ENCODE results near the gene ISM2.

ISM2 gene

DNA sequence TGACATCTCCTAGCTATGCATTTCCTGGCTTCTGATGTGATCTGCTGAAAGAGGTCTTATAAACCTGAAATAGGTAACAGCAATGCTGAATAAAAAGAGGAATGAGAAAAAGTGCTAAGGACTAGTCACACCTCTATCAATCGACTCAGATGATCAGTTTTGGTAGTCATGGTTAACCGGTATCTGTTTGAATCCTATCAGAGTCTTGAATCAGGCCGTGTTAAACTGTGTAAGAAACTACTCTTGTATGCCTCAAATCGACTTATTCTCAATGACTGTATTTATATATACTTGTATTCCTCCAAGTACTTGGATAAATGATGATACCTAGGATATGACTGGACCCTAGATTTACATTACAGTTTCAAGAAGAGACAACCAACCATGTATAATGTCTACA is 10.8 kb upstream of the ISM2 start:
- DNase-seq (ENCODE audit: low read depth) = no peak

DNA sequence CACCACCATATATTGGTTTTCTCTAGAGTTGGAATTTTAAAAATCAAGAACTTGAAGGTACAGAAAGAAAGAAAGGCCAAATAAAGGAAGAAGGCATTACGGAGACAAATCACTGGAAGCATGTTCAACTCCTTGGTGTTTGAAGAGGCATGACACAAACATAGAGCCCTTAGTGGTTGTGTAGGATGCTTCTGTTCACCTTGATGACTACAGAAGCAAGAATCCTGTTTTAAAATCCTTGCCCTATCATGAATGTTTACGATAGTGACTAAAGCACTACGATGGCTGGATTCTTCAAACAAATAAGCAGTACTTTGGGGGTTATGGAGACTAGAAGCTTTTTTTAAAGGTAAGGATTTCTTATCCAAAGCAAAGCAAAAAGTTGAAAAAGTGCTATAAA is 10.3 kb upstream of the ISM2 start:
- H3K4me3 ChIP-seq (ENCODE audit: low read depth, low read length) = no peak overlapping the region
- no peak for DNase-seq (ENCODE audit: low read depth)

More for the DNA sequence above, 10.8 kb upstream of the ISM2 start:
- H3K4me3 ChIP-seq (ENCODE audit: low read depth, low read length) = no peak overlapping the region

DNA sequence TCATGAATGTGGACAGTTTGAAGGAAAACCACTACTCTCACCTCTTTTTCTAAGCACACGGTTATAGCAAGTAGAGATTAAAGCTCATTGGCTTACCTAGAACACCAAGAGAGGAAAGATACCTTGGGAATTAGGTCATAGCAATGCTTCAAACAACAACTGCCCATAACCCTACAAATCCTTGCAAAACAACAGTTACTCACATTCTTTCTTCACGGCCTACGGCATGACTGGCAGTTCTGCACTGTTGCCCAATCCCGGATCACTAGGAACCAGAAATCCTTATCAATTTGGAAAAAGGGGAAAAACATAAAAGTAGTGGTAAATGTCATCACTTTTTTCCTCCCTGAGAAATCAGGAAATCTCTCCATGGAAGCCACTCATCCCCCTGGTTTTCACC is 9.6 kb upstream of the ISM2 start:
- H3K4me3 ChIP-seq (ENCODE audit: low read depth, low read length) = no peak overlapping the region
- DNase-seq (ENCODE audit: low read depth) = peak; percentile 47

DNA sequence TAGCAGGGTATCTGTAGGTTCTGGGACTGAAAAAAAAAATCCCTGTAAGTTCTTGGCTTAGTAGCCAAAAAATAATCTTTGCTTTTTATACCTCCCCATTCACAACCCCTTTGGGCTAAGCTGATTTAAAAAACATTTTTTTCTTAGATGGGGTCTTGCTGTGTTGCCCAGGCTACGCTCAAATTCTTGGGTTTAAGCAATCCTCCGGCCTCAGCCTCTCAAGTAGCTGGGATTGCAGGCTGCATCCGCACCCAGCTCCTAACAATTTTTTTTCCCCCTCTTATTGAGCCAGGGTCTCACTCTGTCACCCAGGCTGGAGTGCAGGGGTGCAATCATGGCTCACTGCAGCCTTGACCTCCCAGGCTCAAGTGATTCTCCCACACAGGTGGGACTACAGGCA is 9.1 kb upstream of the ISM2 start:
- DNase-seq (ENCODE audit: low read depth) = no peak
- no peak overlapping the region for H3K4me3 ChIP-seq (ENCODE audit: low read depth, low read length)

DNA sequence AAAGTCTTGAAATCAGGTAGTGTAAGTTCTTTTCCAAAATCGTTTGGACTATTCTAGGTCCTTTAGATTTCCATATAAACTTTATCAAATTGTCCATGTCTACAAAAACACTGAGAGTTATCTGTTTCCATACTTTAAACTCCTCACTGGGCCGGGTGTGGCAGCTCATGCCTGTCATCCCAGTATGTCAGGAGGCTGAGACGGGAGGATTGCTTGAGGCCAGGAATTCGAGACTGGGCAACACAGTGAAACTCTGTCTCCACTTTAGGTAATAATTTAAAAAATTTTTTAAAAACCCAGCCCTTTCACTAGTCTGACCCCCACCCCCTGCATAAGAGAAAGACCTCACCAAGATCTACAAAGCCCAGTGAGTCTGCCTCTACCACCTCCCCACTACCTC is 6.4 kb upstream of the ISM2 start:
- H3K4me3 ChIP-seq (ENCODE audit: low read depth, low read length) = no peak overlapping the region
- DNase-seq (ENCODE audit: low read depth) = no peak

DNA sequence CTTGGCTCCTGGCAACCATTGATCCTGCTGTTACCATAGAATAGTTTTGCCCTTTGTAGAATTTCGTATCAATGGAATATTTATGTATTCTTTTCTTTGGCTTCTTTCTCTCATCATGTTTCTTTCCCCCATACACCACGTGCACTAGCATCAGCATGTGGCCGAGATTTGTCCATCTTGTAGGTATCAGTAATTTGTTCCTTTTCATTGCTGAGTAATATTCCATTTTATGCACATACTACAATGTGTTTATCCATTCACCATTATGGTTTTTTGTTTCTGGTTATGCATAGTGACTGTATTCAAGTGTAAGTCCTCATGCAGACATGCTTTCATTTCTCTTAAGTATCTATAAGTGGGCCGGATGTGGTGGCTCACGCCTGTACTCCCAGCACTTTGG is 4.5 kb upstream of the ISM2 start:
- no peak for DNase-seq (ENCODE audit: low read depth)
- no peak overlapping the region for H3K4me3 ChIP-seq (ENCODE audit: low read depth, low read length)

DNA sequence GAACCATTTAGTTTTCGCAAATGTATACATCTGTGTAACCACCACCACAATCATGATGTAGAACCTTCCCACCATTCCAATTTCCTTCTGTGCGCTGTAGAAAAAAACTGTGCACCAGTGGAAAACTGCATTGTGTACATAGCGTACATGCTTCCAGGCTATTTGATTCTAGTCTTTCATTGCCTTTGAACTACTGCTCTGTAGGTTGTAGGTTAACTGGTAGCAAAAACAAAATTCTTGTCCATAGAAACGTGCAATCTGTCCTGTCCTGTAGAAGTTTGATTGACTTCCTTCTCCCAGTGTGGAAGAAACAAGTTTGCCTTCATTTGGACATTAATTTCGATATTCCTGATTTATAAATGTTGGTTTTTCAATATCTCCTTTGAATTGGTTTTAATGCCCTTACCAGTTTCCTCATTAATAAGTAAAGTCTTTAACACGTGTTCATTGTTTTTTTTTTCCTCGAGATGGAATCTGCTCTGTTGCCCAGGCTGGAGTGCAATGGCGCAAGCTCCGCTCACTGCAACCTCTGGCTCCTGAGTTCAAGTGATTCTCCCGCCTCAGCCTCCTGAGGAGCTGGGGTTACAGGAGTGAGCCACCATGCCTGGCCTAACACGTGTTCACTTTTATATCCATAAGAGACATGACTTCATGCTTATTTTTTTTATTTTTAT is 3.6 kb upstream of the ISM2 start:
- H3K4me3 ChIP-seq (ENCODE audit: low read depth, low read length) = no peak overlapping the region
- DNase-seq (ENCODE audit: low read depth) = no peak

DNA sequence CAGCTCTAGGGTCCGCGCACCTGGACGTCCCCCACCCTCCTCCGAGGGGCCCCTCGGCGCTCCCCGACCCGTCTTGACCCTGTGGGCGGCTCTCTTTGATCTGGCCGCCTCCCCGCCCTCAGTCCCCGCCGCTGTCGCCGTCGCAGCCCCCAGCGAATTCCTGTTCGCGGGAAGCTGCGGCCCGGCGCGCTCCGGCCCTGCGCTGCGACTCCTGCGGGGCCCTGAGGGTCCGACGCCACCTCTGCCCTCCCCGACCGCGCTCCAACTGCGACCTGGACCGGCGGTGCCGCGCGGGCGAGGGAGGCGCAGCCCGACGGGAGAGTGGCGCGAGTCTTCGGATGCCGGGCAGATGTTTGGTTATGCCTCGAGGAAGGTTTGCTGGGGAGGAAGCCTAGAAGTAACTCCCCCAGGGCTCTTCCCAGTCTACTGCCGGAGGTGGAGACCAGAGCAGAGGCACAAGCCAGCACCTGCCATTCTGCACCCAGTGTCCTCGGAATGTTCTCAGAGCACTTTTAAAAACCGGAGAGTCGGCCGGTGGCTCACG is 440 bp upstream of the ISM2 start:
- DNase-seq (ENCODE audit: low read depth) = no peak
- H3K4me3 ChIP-seq (ENCODE audit: low read depth, low read length) = peak overlapping the region; percentile 54

DNA sequence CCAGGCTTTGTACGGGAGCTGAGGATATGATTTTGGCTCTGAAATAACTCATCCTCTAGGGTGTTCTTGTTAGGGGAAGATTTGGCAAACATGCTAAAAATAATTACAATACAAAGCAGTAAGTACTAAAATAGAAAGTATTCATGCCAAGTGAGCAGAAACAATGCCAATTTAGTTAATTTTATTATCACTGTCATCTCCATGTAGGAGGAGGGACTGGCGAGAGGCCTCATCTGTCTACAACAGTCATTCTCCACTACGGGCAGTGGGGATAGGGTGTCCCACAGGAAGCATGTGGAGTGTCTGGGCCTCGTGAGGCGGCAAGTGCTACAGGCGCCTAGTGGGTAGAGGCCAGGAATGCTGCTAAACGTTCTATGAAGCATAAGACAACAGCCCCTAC is 3.3 kb downstream of the ISM2 start:
- no peak overlapping the region for H3K4me3 ChIP-seq (ENCODE audit: low read depth, low read length)
- no peak for DNase-seq (ENCODE audit: low read depth)

DNA sequence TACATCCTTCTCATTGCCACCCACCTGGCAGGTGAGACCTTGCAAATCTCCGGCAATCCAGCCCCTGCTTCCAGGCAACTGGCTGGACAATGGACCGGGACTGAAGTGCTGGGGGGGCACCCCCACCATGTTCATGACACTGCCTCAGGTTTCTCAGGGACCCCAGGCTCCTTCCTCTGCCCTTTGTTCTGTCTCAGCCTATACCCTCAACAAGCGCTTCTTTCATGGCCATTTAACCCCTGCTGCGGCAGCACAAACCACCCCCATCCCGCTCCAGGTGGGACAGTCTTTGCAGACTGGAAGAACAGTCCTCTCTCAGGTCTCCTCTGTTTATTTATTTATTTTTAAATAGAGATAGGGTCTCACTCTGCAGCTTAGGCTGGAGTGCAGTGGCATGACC is 7.6 kb downstream of the ISM2 start:
- DNase-seq (ENCODE audit: low read depth) = no peak
- no peak overlapping the region for H3K4me3 ChIP-seq (ENCODE audit: low read depth, low read length)

DNA sequence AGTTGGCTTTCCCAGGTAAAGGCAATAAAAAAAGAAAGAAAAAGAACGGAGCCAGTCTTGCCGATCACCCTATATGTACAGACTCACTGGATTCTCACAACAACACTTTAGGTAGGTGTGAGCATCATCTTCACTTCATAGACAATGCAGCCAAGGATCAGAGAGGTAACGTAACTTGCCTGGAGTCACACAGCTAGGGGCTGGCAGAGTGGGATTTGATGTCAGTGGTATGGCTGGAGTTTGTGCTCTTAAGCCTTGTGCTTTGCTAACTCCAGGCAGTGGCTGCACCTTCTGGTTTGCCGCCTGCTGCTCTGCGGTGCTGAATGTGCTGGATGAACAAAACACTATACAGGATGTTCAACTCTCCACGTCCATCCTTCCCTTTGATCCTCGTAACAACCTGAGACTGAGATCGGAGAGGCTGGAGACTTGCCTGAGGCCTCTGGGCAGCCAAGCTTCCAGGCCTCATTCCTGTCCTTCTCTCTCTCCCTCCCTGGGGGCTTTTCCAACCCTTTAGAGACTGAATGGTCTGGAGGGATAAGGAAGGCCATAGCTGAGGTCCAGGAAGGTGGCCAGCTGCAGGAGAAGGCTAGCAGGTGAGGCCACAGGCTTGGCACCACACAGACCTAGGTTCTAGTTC is 8.1 kb downstream of the ISM2 start:
- DNase-seq (ENCODE audit: low read depth) = no peak
- H3K4me3 ChIP-seq (ENCODE audit: low read depth, low read length) = no peak overlapping the region

DNA sequence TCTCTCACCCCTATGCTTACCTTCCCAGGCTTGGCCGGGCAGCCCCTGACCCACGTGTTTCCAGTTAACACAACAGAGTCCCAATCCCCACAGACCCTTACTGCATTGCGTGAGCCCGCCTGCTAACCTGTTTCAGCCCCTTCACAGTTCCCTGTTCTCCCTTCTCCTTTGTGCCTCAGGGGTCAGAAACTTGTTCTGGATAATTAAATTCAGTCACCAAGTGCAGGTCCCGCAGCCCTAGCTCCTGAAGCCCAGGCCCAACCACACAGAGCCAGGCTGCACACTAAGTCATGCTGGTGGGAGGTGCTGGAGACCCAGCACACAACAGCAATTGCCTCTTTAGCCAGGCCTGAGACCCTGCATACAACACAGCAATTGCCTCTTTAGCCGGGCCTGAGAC is 9.6 kb downstream of the ISM2 start:
- H3K4me3 ChIP-seq (ENCODE audit: low read depth, low read length) = no peak overlapping the region
- DNase-seq (ENCODE audit: low read depth) = no peak

DNA sequence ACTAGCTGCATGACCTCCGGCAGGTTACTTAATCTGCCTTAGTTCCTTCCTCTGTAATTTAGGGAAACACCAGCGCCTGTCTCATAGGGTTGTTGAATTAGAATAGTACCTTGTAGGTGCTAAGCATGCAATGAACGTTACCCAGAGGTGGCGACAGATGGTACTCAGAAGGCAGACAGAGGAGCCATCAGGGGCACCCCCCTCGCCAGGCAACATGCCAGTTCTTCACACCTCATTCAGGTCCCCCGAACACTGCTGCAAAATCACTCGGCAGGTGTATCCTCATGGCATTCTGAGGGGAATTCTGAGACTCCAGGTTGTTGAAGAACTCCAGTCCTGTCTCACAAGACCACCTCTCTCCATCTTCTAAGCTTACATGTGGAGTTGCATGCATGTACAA is 10.1 kb downstream of the ISM2 start:
- H3K4me3 ChIP-seq (ENCODE audit: low read depth, low read length) = no peak overlapping the region
- no peak for DNase-seq (ENCODE audit: low read depth)

DNA sequence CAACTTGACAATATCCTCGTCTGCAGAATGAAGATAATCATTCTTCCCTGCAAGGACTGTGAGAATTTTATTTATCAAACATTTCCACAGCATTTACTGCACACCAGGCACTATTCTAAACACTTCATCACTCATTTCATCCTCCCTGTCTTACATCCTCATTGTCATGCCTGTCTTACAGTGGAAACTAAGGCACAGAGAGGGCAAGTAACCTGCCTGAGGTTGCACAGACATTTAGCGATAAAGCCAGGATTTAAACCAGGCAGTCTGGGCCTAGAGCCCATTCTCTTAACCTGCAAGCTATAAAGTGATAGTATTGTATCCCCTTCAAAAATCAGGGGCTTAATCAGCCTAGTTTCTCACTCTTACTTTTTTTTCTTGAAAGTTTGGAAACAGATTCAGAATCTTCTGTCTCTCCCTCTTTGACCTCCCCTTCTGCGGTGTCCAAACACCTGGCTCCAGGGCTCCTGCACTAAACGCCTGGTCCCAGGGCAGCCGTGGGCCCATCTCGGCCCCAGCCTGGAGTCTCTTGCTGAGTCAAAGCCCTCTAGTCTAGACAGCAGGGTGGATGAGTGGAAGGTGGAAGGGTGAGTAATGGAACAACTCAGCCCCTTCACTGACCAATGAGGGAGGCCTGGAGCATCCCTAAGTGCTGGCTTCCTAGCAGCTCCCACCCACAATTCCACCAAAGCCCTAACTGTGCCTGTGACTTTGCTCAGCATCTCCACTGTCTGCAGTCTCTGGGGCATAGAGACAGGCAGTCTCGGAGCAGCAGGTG is 12.5 kb downstream of the ISM2 start:
- peak; percentile 23 for DNase-seq (ENCODE audit: low read depth)
- H3K4me3 ChIP-seq (ENCODE audit: low read depth, low read length) = no peak overlapping the region

DNA sequence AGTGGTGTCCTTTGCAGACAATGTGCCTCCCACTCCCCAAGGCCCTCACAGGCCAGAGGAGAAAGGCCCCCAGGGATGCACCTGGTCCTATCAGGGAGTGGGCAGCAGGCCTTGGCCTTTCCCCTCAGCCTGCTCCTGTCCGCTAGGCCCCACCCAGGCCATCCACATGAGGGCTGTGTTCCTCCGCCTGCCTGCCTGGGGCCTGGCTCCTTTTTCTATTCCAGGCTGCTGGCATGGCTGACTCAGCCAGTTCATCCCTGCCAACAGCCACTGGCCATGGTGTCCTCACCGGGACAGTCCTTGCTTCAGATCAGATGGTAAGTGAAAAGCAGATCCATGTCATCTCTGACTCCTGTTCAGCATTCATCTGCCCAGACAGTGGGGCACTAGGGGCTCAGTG is 13.4 kb downstream of the ISM2 start:
- no peak overlapping the region for H3K4me3 ChIP-seq (ENCODE audit: low read depth, low read length)
- no peak for DNase-seq (ENCODE audit: low read depth)

DNA sequence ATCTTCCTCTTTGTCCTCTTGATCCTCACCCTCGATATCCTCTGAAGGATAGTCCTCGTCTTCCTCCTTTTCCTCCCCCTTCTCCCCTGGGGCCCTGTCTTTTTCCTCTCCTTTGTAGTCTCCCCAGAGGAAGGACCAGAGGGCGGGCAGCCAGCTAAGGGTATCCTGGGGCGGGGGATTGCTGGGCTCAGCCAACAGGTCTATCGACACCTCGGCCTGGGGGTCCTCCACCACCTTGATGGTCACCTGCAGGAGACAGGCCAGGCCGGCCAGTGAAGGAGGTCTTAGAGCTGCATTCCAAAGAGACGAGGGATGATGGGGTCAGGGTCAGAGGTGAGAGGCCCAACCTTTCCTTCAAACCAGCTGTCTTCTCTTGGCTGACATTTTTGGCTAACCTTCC is 16.2 kb downstream of the ISM2 start:
- DNase-seq (ENCODE audit: low read depth) = no peak
- H3K4me3 ChIP-seq (ENCODE audit: low read depth, low read length) = no peak overlapping the region

DNA sequence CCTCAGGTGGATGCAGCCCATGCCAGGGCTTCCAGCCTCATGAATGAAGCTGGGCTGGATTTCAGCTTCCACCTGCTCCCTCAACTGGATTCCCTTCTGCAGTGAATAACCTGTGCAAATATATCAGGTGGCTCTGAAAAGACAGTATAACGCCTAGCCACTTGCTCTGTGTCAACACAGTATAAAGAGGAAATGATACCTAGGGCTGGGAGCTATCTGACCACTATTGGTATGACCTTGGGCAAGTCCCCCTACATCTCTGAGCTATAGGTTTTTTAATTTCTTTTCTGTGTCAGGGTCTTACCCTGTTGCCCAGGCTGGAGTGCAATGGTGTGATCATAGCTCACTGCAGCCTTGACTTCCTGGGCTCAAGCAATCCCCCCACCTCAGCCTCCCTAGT is 19.8 kb downstream of the ISM2 start:
- no peak for DNase-seq (ENCODE audit: low read depth)
- H3K4me3 ChIP-seq (ENCODE audit: low read depth, low read length) = no peak overlapping the region

DNA sequence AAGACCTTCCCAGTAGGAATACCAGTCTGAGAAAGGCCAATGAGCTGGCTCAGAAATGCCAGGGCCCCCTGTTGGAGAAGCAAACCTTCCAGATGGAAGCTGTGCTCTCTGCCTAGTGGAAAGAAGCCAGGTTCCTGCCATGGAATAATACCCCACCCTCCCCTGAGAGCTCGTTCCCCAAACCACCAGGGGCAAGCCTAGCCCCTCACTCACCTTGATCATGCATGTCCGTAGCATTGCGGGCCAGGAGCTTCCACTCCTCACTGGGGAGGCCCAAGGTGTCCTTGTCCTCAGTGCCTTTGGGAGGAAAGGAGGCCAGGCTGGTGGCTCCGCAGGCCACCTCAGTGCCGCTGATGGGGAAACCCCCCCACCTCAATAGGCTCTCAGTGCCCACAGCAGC is 20.6 kb downstream of the ISM2 start:
- no peak overlapping the region for H3K4me3 ChIP-seq (ENCODE audit: low read depth, low read length)
- no peak for DNase-seq (ENCODE audit: low read depth)

DNA sequence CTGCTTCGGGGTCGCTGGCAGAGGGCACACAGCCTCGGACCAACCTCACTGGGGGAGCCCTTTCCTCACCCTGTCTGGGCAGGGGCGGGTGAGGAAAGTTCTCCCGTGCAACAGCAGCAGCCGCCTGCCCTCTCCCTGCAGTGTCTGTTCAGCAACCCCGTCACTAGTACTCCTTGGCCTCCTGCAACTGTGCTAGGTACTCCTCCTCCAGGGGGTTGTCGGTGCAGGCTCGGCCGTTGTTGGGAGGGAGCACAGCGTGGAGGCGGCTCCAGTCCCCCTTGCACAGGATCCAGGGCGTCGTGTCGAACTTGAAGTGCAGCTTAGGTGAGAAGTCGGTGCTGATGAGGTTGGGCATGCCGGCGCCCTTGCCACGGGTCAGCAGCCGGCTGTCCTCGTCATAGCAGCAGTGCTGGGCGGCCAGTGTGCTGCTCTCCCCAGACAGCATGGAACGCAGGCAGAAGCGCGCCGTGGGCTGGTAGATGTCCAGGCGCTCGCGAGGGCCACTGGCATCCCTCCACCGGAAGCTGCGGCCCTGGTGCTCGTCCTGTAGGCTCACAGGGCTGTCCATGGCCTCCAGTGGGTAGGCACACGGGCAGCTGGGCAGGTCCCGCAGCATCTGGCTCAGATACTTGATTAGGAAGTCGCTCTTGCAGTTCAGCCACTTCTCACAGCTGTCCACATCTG is 23.0 kb downstream of the ISM2 start:
- DNase-seq (ENCODE audit: low read depth) = no peak
- H3K4me3 ChIP-seq (ENCODE audit: low read depth, low read length) = no peak overlapping the region

Measured in skeletal muscle cell (primary cell).